ENCODE data around the gene KLK4.

The KLK4 gene

GRCh38 chr19:50912727-50913716, 1.8 kb upstream of the KLK4 start:
- TF ChIP-seq ZFX (IDR thresholded peaks at IDR 0.05) = no peak
- TF ChIP-seq CTCF (conservative IDR thresholded peaks at IDR 0.05) = no peak
- no peak overlapping the region for H3K27ac ChIP-seq

- TF ChIP-seq CTCF (conservative IDR thresholded peaks at IDR 0.05) (no peak), ZFX (IDR thresholded peaks at IDR 0.05) (no peak)
- no peak overlapping the region for H3K27ac ChIP-seq
Measured at GRCh38 chr19:50912102-50912599, 956 bp upstream of the KLK4 start.

GRCh38 chr19:50910722-50911121, 473 bp downstream of the KLK4 start:
- TF ChIP-seq CTCF (conservative IDR thresholded peaks at IDR 0.05) = no peak
- no peak for TF ChIP-seq ZFX (IDR thresholded peaks at IDR 0.05)

DNA sequence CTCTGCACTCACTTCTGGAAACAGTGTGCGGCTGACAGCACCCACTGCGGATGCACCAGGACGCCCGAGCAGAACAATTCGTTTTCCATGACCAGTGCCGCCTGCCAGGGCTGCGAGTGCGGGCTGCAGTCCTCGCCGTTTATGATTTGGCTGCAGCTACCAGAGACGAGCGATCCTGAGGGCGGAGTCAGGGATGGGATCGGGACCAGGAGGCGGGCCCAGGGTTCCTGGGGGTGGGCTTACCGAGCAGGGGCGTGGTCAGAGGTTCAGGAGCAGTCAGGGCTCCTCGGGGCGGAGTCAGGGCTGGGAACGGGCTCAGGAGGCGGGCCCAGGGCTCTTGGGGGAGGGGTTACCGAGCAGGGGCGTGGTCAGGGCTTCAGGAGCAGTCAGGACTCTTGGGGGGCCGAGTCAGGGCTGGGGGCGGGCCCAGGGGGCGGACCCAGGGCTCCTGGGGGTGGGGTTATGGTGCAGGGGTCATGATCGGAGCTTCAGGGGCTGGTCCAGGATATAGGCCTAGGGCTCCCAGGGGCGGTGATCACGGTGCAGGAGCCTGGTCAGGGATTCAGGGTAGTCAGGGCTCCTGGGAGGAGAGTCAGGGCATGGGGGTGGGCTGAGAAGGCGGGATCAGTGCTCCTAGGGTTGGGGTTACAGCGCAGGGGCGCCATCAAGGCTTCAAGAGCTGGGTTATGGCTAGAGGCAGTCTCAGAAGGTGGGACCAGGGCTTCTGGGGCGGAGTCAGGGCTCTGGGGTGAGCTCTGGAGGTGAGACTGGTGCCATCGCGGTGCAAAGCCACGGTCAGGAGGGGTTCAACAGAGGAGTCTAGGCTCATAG, 1.7 kb downstream of the KLK4 start:
- peak overlapping the region; percentile 90 for H3K27ac ChIP-seq
- TF ChIP-seq ZFX (IDR thresholded peaks at IDR 0.05) = no peak
- no peak for TF ChIP-seq CTCF (conservative IDR thresholded peaks at IDR 0.05)

More at GRCh38 chr19:50910722-50911121, 473 bp downstream of the KLK4 start:
- H3K27ac ChIP-seq = no peak overlapping the region

- H3K27ac ChIP-seq = peak overlapping the region; percentile 90
- peak; percentile 50; the same call in 1 of the 2 replicates for TF ChIP-seq ZFX (IDR thresholded peaks at IDR 0.05)
- no peak for TF ChIP-seq CTCF (conservative IDR thresholded peaks at IDR 0.05)
Measured at GRCh38 chr19:50908336-50908735, 2.9 kb downstream of the KLK4 start.

DNA sequence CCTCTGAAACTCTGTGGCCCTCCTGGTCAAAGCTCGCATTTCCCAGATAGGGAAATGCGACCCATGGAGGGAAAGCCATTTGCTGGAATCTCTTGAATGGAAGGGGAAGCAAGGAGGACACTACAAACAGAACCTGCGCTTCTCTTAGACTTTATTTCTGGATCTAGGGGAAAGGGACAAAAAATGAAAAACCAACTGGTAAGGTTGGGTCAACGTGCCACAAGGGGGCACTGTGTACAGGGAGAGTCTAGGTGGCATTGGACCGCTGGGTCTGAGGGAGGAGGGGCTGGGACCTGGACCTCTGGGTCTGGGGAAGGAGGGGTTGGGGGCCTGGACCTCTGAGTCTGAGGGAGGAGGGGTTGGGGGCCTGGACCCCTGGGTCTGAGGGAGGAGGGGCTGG, 5.0 kb downstream of the KLK4 start:
- peak overlapping the region; percentile 7; the same call in 1 of the 2 replicates for H3K27ac ChIP-seq
- TF ChIP-seq CTCF (conservative IDR thresholded peaks at IDR 0.05) (peak; percentile 63; the same call in 1 of the 2 replicates), ZFX (IDR thresholded peaks at IDR 0.05) (no peak)

All from C4-2B (cell line).